ENCODE measurements around the gene OST4. TPM values are rescaled to one million over a fixed set of nuclear protein-coding genes. Genes with fewer than 3 reads are reported as not detected.

OST4 gene
- total RNA-seq, 3 donors from 2014 or later (not counting 1 experiment from before 2014, with no cell fraction given) = 178 to 207 (median 192) TPM

GRCh38 chr2:27067385-27067784, 4.1 kb downstream of the OST4 start:
- ATAC-seq (no peak), DNase-seq (no peak)
- Histone ChIP-seq H3K4me3 (ENCODE audit: low read length) (no peak overlapping the region), H3K9me3 (ENCODE audit: control insufficient read depth, insufficient read depth, low read length) (no peaks in the 10 kb centered on the region), H3K4me1 (ENCODE audit: control insufficient read depth, insufficient read depth, low read length) (peaks cover 27% of the 10 kb centered on the region), H3K27me3 (ENCODE audit: control insufficient read depth, insufficient read depth, low read length) (no peaks in the 10 kb centered on the region), H3K27ac (ENCODE audit: low read length) (no peak overlapping the region), H3K36me3 (ENCODE audit: control insufficient read depth, insufficient read depth, low read length) (peaks cover 23% of the 10 kb centered on the region)
- Mint-ChIP-seq H3K27me3 (ENCODE audit: low read depth in 2 of 2) (no peaks in the 10 kb centered on the region), H3K4me1 (peaks cover 34 to 54% of the 10 kb centered on the region in 2 donors), H3K27ac (peak overlapping the region in 1 of 2 donors; percentile 68), H3K4me3 (no peak overlapping the region), H3K9me3 (no peaks in the 10 kb centered on the region), H3K36me3 (no peaks in the 10 kb centered on the region)
- no peak for TF ChIP-seq CTCF (IDR thresholded peaks at IDR 0.05)
- WGBS (ENCODE audit: insufficient coverage) = 89% methylated on average over 5 of the region's 5 CpGs
- intact Hi-C loops (cut with micrococcal nuclease) = no loop called here

- Histone ChIP-seq H3K4me3 (ENCODE audit: low read length) (no peak overlapping the region), H3K36me3 (ENCODE audit: control insufficient read depth, insufficient read depth, low read length) (peaks cover 23% of the 10 kb centered on the region), H3K27ac (ENCODE audit: low read length) (no peak overlapping the region), H3K27me3 (ENCODE audit: control insufficient read depth, insufficient read depth, low read length) (no peaks in the 10 kb centered on the region), H3K4me1 (ENCODE audit: control insufficient read depth, insufficient read depth, low read length) (peaks cover 10% of the 10 kb centered on the region), H3K9me3 (ENCODE audit: control insufficient read depth, insufficient read depth, low read length) (no peaks in the 10 kb centered on the region)
- no peak for DNase-seq
- intact Hi-C loops (cut with micrococcal nuclease) = no loop called here
- WGBS (ENCODE audit: insufficient coverage) = 100% methylated on average over 3 of the region's 3 CpGs
- no peaks in the 10 kb centered on the region for H3K9me3 Mint-ChIP-seq
- no peak for TF ChIP-seq CTCF (IDR thresholded peaks at IDR 0.05)
- H3K4me1 Mint-ChIP-seq = peaks cover 21 to 40% of the 10 kb centered on the region in 2 donors
- no peaks in the 10 kb centered on the region for H3K36me3 Mint-ChIP-seq
- H3K27ac Mint-ChIP-seq = peak overlapping the region in 1 of 2 donors; percentile 6
- H3K4me3 Mint-ChIP-seq = no peak overlapping the region
- H3K27me3 Mint-ChIP-seq (ENCODE audit: low read depth in 2 of 2) = no peaks in the 10 kb centered on the region
- no peak for ATAC-seq
Measured at GRCh38 chr2:27065128-27065527, 6.3 kb downstream of the OST4 start.

GRCh38 chr2:27060323-27060722, 11.1 kb downstream of the OST4 start:
- Histone ChIP-seq H3K4me1 (ENCODE audit: control insufficient read depth, insufficient read depth, low read length) (no peaks in the 10 kb centered on the region), H3K36me3 (ENCODE audit: control insufficient read depth, insufficient read depth, low read length) (peaks cover 20% of the 10 kb centered on the region), H3K27ac (ENCODE audit: low read length) (no peak overlapping the region), H3K4me3 (ENCODE audit: low read length) (no peak overlapping the region), H3K27me3 (ENCODE audit: control insufficient read depth, insufficient read depth, low read length) (no peaks in the 10 kb centered on the region), H3K9me3 (ENCODE audit: control insufficient read depth, insufficient read depth, low read length) (no peaks in the 10 kb centered on the region)
- 96% methylated on average over 3 of the region's 3 CpGs for WGBS (ENCODE audit: insufficient coverage)
- intact Hi-C loops (cut with micrococcal nuclease) = no loop called here
- Mint-ChIP-seq H3K36me3 (no peaks in the 10 kb centered on the region), H3K9me3 (no peaks in the 10 kb centered on the region), H3K27me3 (ENCODE audit: low read depth in 2 of 2) (no peaks in the 10 kb centered on the region), H3K4me1 (peaks cover 0 to 5% of the 10 kb centered on the region in 2 donors), H3K4me3 (no peak overlapping the region), H3K27ac (no peak overlapping the region)
- ATAC-seq (no peak), DNase-seq (no peak)
- no peak for TF ChIP-seq CTCF (IDR thresholded peaks at IDR 0.05)

- no peak for TF ChIP-seq CTCF (IDR thresholded peaks at IDR 0.05)
- Histone ChIP-seq H3K4me1 (ENCODE audit: control insufficient read depth, insufficient read depth, low read length) (no peaks in the 10 kb centered on the region), H3K4me3 (ENCODE audit: low read length) (no peak overlapping the region), H3K36me3 (ENCODE audit: control insufficient read depth, insufficient read depth, low read length) (peaks cover 28% of the 10 kb centered on the region), H3K9me3 (ENCODE audit: control insufficient read depth, insufficient read depth, low read length) (no peaks in the 10 kb centered on the region), H3K27ac (ENCODE audit: low read length) (no peak overlapping the region), H3K27me3 (ENCODE audit: control insufficient read depth, insufficient read depth, low read length) (no peaks in the 10 kb centered on the region)
- ATAC-seq = no peak
- intact Hi-C loops (cut with micrococcal nuclease) = no loop called here
- no peaks in the 10 kb centered on the region for H3K9me3 Mint-ChIP-seq
- WGBS (ENCODE audit: insufficient coverage) = 96% methylated on average over 15 of the region's 15 CpGs
- peaks cover 0 to 8% of the 10 kb centered on the region in 2 donors for H3K4me1 Mint-ChIP-seq
- no peak overlapping the region for H3K27ac Mint-ChIP-seq
- H3K36me3 Mint-ChIP-seq = no peaks in the 10 kb centered on the region
- DNase-seq = no peak
- no peak overlapping the region for H3K4me3 Mint-ChIP-seq
- H3K27me3 Mint-ChIP-seq (ENCODE audit: low read depth in 2 of 2) = no peaks in the 10 kb centered on the region
Measured at GRCh38 chr2:27059141-27059820, 12.2 kb downstream of the OST4 start.
